H1 (cell line): ENCODE results near the gene ARFGAP3. TPM values are rescaled to one million over a fixed set of nuclear protein-coding genes. Genes with fewer than 3 reads are reported as not detected.

Experiments used
- CTCF ChIA-PET: fragments of 300-600 bp; sonication (Branson Sonifier 250); formaldehyde crosslinking; loops from one replicate; lab custom pipeline; 2021; ENCODE audit not compliant: partially characterized antibody; lab: Charles Lee
- POLR2A ChIA-PET: fragments of 300-600 bp; sonication (Branson Sonifier 250); formaldehyde crosslinking; loops from one replicate; lab custom pipeline; 2021; ENCODE audit warnings: inconsistent platforms; ENCODE audit not compliant: partially characterized antibody; lab: Charles Lee
- DNase-seq, 2 experiments: peaks; one replicate each; pipeline versions ENCODE4 v3.0.0 to v3.0.0-alpha.2; 2010 to 2022; ENCODE audit warnings: low spot score in 2 of 2, low read depth in 1 of 2, mixed read lengths in 1 of 2
- FAIRE-seq: peaks from 2 replicates; lab custom pipeline; 2011; peaks lifted over from hg19 to GRCh38; lab: Jason Lieb, UNC
- H2AFZ ChIP-seq: 2 replicates; pipeline ENCODE4 v1.8.1; 2012; ENCODE audit warnings: low read length, inconsistent platforms
- H2AK5ac ChIP-seq: 2 replicates; pipeline ENCODE4 v1.6.1; 2013; ENCODE audit warnings: low read depth, low read length
- H2BK120ac ChIP-seq: replicated peaks from 2 replicates; pipeline ENCODE3; 2013; ENCODE audit warnings: low read depth, low read length, inconsistent platforms
- H2BK12ac ChIP-seq: 2 replicates; pipeline ENCODE4 v1.6.1; 2013; ENCODE audit warnings: low read depth, low read length
- H2BK15ac ChIP-seq: 2 replicates; pipeline ENCODE4 v1.6.1; 2013; ENCODE audit warnings: low read length
- H2BK20ac ChIP-seq: 2 replicates; pipeline ENCODE4 v1.6.1; 2013; ENCODE audit warnings: low read length
- H2BK5ac ChIP-seq: 2 replicates; pipeline ENCODE4 v1.6.1; 2013; ENCODE audit warnings: low read depth, low read length
- H3K14ac ChIP-seq: 2 replicates; pipeline ENCODE4 v1.6.1; 2013; ENCODE audit warnings: inconsistent platforms; ENCODE audit not compliant: insufficient read length
- H3K18ac ChIP-seq: 2 replicates; pipeline ENCODE4 v1.6.1; 2013; ENCODE audit warnings: low read length; ENCODE audit errors: extremely low read depth
- H3K23ac ChIP-seq: 2 replicates; pipeline ENCODE4 v1.6.1; 2013; ENCODE audit warnings: inconsistent platforms; ENCODE audit not compliant: insufficient read length
- H3K23me2 ChIP-seq: 2 replicates; pipeline ENCODE4 v1.6.1; 2013; ENCODE audit warnings: low read depth, low read length
- H3K27ac ChIP-seq: 2 replicates; pipeline ENCODE4 v1.6.1; 2011; ENCODE audit warnings: low read depth, low read length, inconsistent platforms
- H3K27me3 ChIP-seq, 4 experiments: replicated peaks in 1 of 4; 1 replicate in 1 of 4; 2 replicates in 3 of 4; pipeline versions ENCODE4 v1.6.1 to v1.8.1; 2011 to 2013; ENCODE audit warnings: low read length in 3 of 4, mild to moderate bottlenecking in 3 of 4, inconsistent platforms in 2 of 4, mixed read lengths in 2 of 4, moderate library complexity in 1 of 4; ENCODE audit not compliant: control insufficient read depth in 3 of 4, insufficient read depth in 3 of 4; ENCODE audit errors: extremely low read depth in 1 of 4
- H3K36me3 ChIP-seq, 4 experiments: 2 replicates each; pipeline versions ENCODE4 v1.6.1 to v1.8.1; 2011 to 2013; ENCODE audit warnings: mild to moderate bottlenecking in 4 of 4, low read length in 3 of 4, moderate library complexity in 2 of 4, control low read depth in 1 of 4, inconsistent platforms in 1 of 4; ENCODE audit not compliant: insufficient read depth in 4 of 4, control insufficient read depth in 2 of 4
- H3K4ac ChIP-seq: replicated peaks from 2 replicates; pipeline ENCODE3; 2013; ENCODE audit warnings: low read length, low read depth, mixed read lengths, inconsistent platforms; ENCODE audit not compliant: insufficient read length
- H3K4me1 ChIP-seq, 4 experiments: replicated peaks in 1 of 4; 1 replicate in 1 of 4; 2 replicates in 3 of 4; pipeline versions ENCODE4 v1.6.1 to v1.8.1; 2011 to 2013; ENCODE audit warnings: low read length in 3 of 4, inconsistent platforms in 2 of 4, mixed read lengths in 1 of 4; ENCODE audit not compliant: insufficient read depth in 4 of 4, control insufficient read depth in 3 of 4
- H3K4me2 ChIP-seq, 2 experiments: 2 replicates each; pipeline versions ENCODE4 v1.6.1 to v1.8.1; 2011 to 2013; ENCODE audit warnings: low read depth in 2 of 2, low read length in 2 of 2, control low read depth in 1 of 2, inconsistent platforms in 1 of 2, mild to moderate bottlenecking in 1 of 2; ENCODE audit not compliant: insufficient read depth in 1 of 2
- H3K4me3 ChIP-seq, 4 experiments: fragments of 200-600, 300-600 bp in 1 of 4; sonication (generic), shearing (Covaris generic), sonication (Bioruptor Twin) in 1 of 4; 2 replicates each; pipeline versions ENCODE4 v1.5.1 to v1.8.1; 2011 to 2016; ENCODE audit warnings: low read length in 4 of 4, low read depth in 3 of 4, control low read depth in 2 of 4, inconsistent platforms in 2 of 4, mild to moderate bottlenecking in 2 of 4, mixed read lengths in 1 of 4, moderate library complexity in 1 of 4; ENCODE audit not compliant: insufficient read depth in 2 of 4; ENCODE audit errors: extremely low read depth in 1 of 4
- H3K56ac ChIP-seq: replicated peaks from 2 replicates; pipeline ENCODE3; 2013; ENCODE audit warnings: low read depth, mild to moderate bottlenecking, mixed read lengths, low read length, inconsistent platforms; ENCODE audit not compliant: insufficient read length
- H3K79me1 ChIP-seq: 2 replicates; pipeline ENCODE4 v1.6.1; 2013; ENCODE audit warnings: low read depth, low read length, control low read depth
- H3K79me2 ChIP-seq, 2 experiments: 2 replicates each; pipeline versions ENCODE4 v1.6.1 to v1.8.1; 2012 to 2013; ENCODE audit warnings: low read length in 2 of 2, mild to moderate bottlenecking in 2 of 2, inconsistent platforms in 1 of 2; ENCODE audit not compliant: insufficient read depth in 2 of 2, control insufficient read depth in 1 of 2
- H3K9ac ChIP-seq, 4 experiments: replicated peaks in 1 of 4; 1 replicate in 1 of 4; 2 replicates in 3 of 4; pipeline versions ENCODE4 v1.6.1 to v1.8.1; 2011 to 2013; ENCODE audit warnings: low read depth in 3 of 4, low read length in 3 of 4, control low read depth in 2 of 4, mild to moderate bottlenecking in 2 of 4, moderate library complexity in 2 of 4, inconsistent platforms in 1 of 4; ENCODE audit errors: extremely low read depth in 1 of 4
- H3K9me3 ChIP-seq, 2 experiments: 2 replicates each; pipeline versions ENCODE4 v1.6.1 to v1.8.1; 2012 to 2013; ENCODE audit warnings: mild to moderate bottlenecking in 2 of 2, moderate library complexity in 2 of 2, control low read depth in 1 of 2, inconsistent platforms in 1 of 2, low read depth in 1 of 2, low read length in 1 of 2, mixed read lengths in 1 of 2; ENCODE audit not compliant: insufficient read depth in 2 of 2
- H4K20me1 ChIP-seq, 2 experiments: replicated peaks in 1 of 2; 2 replicates each; pipeline versions ENCODE3 to v1.8.1; 2011 to 2013; ENCODE audit warnings: inconsistent platforms in 2 of 2, low read length in 2 of 2, mild to moderate bottlenecking in 1 of 2; ENCODE audit not compliant: insufficient read depth in 2 of 2, control insufficient read depth in 1 of 2
- H4K5ac ChIP-seq: 2 replicates; pipeline ENCODE4 v1.6.1; 2013; ENCODE audit warnings: low read length, low read depth, mixed read lengths, inconsistent platforms; ENCODE audit not compliant: insufficient read length
- H4K8ac ChIP-seq: 2 replicates; pipeline ENCODE4 v1.8.0; 2013; ENCODE audit warnings: mild to moderate bottlenecking, moderate library complexity, low read length, inconsistent platforms; ENCODE audit not compliant: insufficient read depth; ENCODE audit errors: extremely low read depth
- H4K91ac ChIP-seq: replicated peaks from 2 replicates; pipeline ENCODE3; 2013; ENCODE audit warnings: low read length, mixed read lengths, inconsistent platforms; ENCODE audit not compliant: insufficient read length
- BCL11A ChIP-seq, 2 experiments: IDR thresholded peaks; one replicate each; pipeline ENCODE4 v1.6.1; 2011; ENCODE audit warnings: low read depth in 2 of 2, low read length in 2 of 2, mild to moderate bottlenecking in 2 of 2
- CEBPB ChIP-seq: IDR thresholded peaks from 2 replicates; pipeline ENCODE4 v1.6.1; 2012; ENCODE audit warnings: low read depth, low read length
- CREB1 ChIP-seq: IDR thresholded peaks from 2 replicates; pipeline ENCODE4 v1.6.1; 2012; ENCODE audit warnings: inconsistent platforms
- EZH2 ChIP-seq: fragments of 200-600 bp; sonication (generic); IDR thresholded peaks from 2 replicates; pipeline ENCODE4 v1.7.1; 2012; ENCODE audit warnings: low read depth, mild to moderate bottlenecking, moderate library complexity, low read length, inconsistent platforms; ENCODE audit not compliant: severe bottlenecking
- GABPA ChIP-seq: IDR thresholded peaks from 2 replicates; pipeline ENCODE4 v1.6.1; 2011; ENCODE audit warnings: mild to moderate bottlenecking, low read length, moderate library complexity, borderline replicate concordance; ENCODE audit not compliant: insufficient read depth
- JUN ChIP-seq: IDR thresholded peaks from 2 replicates; pipeline ENCODE4 v1.6.1; 2011; ENCODE audit warnings: low read depth, mild to moderate bottlenecking, improper control_type of control experiment, low read length
- MAFK ChIP-seq: IDR thresholded peaks from 2 replicates; pipeline ENCODE4 v1.6.1; 2012; ENCODE audit warnings: low read depth, mild to moderate bottlenecking, improper control_type of control experiment, low read length
- POLR2AphosphoS5 ChIP-seq: IDR thresholded peaks from 2 replicates; pipeline ENCODE4 v1.6.1; 2011; ENCODE audit warnings: low read depth, low read length
- SIRT6 ChIP-seq: IDR thresholded peaks from one replicate; pipeline ENCODE4 v1.7.1; 2012; ENCODE audit warnings: low read length, inconsistent platforms
- SIX5 ChIP-seq: IDR thresholded peaks from 2 replicates; pipeline ENCODE4 v1.6.1; 2011; ENCODE audit warnings: mild to moderate bottlenecking, low read depth, low read length
- SUZ12 ChIP-seq: fragments of 200-600 bp; sonication (generic); IDR thresholded peaks from 2 replicates; pipeline ENCODE4 v1.6.1; 2012; ENCODE audit warnings: mild to moderate bottlenecking, inconsistent platforms, low read length, moderate library complexity, mixed read lengths
- TCF12 ChIP-seq: IDR thresholded peaks from 2 replicates; pipeline ENCODE4 v1.6.1; 2011; ENCODE audit warnings: low read depth, mild to moderate bottlenecking, low read length
- WGBS, 2 experiments: shearing (Covaris generic) in 1 of 2; methylation state at CpG; one replicate each; pipeline versions ENCODE4 v1.1.6 to v1.1.7; 2013 to 2015; ENCODE audit warnings: low lambda C conversion rate in 2 of 2, mixed read lengths in 2 of 2, inconsistent platforms in 1 of 2, low coverage in 1 of 2, missing lambda C conversion rate in 1 of 2; ENCODE audit not compliant: insufficient replicate concordance in 2 of 2, insufficient coverage in 1 of 2, insufficient read length in 1 of 2; ENCODE audit errors: extremely low coverage in 1 of 2, missing lambda C conversion rate in 1 of 2; 5-methylcytosine and 5-hydroxymethylcytosine counted together
- polyA plus RNA-seq, 7 experiments: library from polyadenylated mRNA; depleted of rRNA in 3 of 7; stranded (reverse) in 5 of 7; unstranded in 2 of 7; fragments of >200 nt in 5 of 7; fragments of 200-250 nt in 2 of 7; gene quantifications; 1 replicate in 5 of 7; 2 replicates in 1 of 7; 4 replicates in 1 of 7; pipeline versions ENCODE4 v1.2.1 to v1.2.3, GENCODE V29; 2011 to 2013; ENCODE audit warnings: missing spikeins in 2 of 7, mixed read lengths in 2 of 7
- total RNA-seq: library from RNA; stranded (reverse); fragmentation: NEBNext Ultra II Directional; extraction: Animal tissue kit (Norgen Biotek cat#: 25700); gene quantifications from 2 replicates; pipeline ENCODE4 v1.2.1, GENCODE V29; 2021
- TF ChIP-seq, protein P1 (sequence below): IDR thresholded peaks from 2 replicates; pipeline ENCODE4 v1.6.1; 2012; ENCODE audit warnings: inconsistent platforms

ARFGAP3 gene
- total and polyA plus RNA-seq, 2 of the 8 experiments (the other 6 are each of a cell fraction or from before 2014, with no cell fraction given): 9.7 to 16.0 TPM

DNA sequence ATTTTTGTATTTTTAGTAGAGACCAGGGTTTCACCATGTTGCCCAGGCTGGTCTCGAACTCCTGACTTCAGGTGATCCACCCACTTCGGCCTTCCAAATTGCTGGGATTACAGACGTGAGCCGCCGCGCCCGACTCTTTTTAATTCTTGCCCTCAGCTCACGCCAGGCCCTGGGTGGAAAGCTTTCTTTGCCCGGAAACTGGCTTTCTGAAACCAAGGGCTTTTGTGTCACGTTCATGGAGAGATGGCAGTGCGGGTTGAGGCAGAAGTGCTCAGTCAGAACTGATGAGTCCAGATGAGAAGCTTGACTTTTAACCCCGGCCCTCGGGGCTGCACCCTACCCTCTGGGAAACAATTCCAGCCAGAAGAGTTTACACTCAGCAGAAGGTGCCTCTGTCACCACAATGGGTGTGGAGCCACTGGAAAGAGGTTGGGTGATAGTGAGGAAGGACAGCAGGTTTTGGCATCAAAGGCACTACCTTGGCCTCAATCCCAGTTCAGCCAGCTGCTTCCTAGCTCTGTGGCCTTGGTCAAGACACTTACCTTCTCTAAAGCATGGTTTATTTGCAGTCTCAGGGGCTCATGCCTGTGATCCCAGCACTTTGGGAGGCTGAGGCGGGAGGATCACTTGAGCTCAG lies 890 bp upstream of the ARFGAP3 start:
- DNase-seq (no peak), FAIRE-seq (no peak)
- H3K4me1 ChIP-seq: peaks cover 0 to 3% (median 1%) of the 10 kb centered on the region in 4 experiments; a peak in 2 of 7 replicates
- no peak overlapping the region for H3K14ac ChIP-seq
- ChIA-PET CTCF (interaction anchor here (0.9 to 2.4 kb wide), 4 partner anchors 8 to 43 kb away, joined by 3 to 12 read pairs (median 4); no protein-coding TSS in a partner anchor), POLR2A (interaction anchor here (1.5 to 2.1 kb wide), 4 partner anchors 9 to 306 kb away, joined by 6 to 10 read pairs (median 8); partner anchors contain the start of gene POLDIP3)
- no peaks in the 10 kb centered on the region for H3K36me3 ChIP-seq
- no peak overlapping the region for H3K18ac ChIP-seq
- H3K79me2 ChIP-seq: no peaks in the 10 kb centered on the region
- peaks cover 7 to 20% (median 11%) of the 10 kb centered on the region in 4 experiments for H3K27me3 ChIP-seq
- H3K9me3 ChIP-seq: peaks cover 0 to 6% of the 10 kb centered on the region in 2 experiments; a peak in 2 of 4 replicates
- no peak overlapping the region for H2BK20ac ChIP-seq
- no peak overlapping the region for H2BK5ac ChIP-seq
- H3K79me1 ChIP-seq: no peaks in the 10 kb centered on the region
- H4K20me1 ChIP-seq: peaks cover 0 to 4% of the 10 kb centered on the region in 2 experiments
- H2AK5ac ChIP-seq: no peak overlapping the region
- H4K5ac ChIP-seq: no peak overlapping the region
- H3K4ac ChIP-seq: peak overlapping the region; percentile 85
- H4K8ac ChIP-seq: no peak overlapping the region; the same call in 1 of the 2 replicates
- H2AFZ ChIP-seq: no peak overlapping the region
- H3K4me3 ChIP-seq: peak overlapping the region in 1 of 4 experiments; percentile 97; a peak in 1 of 8 replicates
- peaks cover 5% of the 10 kb centered on the region for H3K23me2 ChIP-seq
- no peak overlapping the region for H2BK120ac ChIP-seq
- no peak overlapping the region for H4K91ac ChIP-seq
- no peak overlapping the region for H3K9ac ChIP-seq
- H3K27ac ChIP-seq: no peak overlapping the region
- no peak overlapping the region for H3K23ac ChIP-seq
- H3K4me2 ChIP-seq: 0 out of 4 replicates have a peak overlapping the region, but pooled peaks of 1 of the 2 experiments have one; percentile 82
- H2BK15ac ChIP-seq: no peak overlapping the region; the same call in 1 of the 2 replicates
- H3K56ac ChIP-seq: no peak overlapping the region
- WGBS, 2 experiments: 89% methylated on average over 14 of the region's 14 CpGs; no CpG with 5 or more reads in 1 of the 2 experiments
- no peak overlapping the region for H2BK12ac ChIP-seq
- TF ChIP-seq, protein P1, sequence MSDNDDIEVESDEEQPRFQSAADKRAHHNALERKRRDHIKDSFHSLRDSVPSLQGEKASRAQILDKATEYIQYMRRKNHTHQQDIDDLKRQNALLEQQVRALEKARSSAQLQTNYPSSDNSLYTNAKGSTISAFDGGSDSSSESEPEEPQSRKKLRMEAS: no peak
- TF ChIP-seq TCF12: no peak
- TF ChIP-seq BCL11A (IDR thresholded peaks at IDR 0.05; ENCODE audit: low read depth in 2 of 2, low read length in 2 of 2): no peak
- TF ChIP-seq EZH2: no peak
- no peak for TF ChIP-seq CREB1
- no peak for TF ChIP-seq SIRT6
- TF ChIP-seq SUZ12: no peak
- no peak for TF ChIP-seq POLR2AphosphoS5
- TF ChIP-seq MAFK: no peak
- TF ChIP-seq SIX5: no peak
- no peak for TF ChIP-seq GABPA
- TF ChIP-seq JUN: no peak
- no peak for TF ChIP-seq CEBPB
